ENCODE measurements around the gene DNM3. TPM values are rescaled to one million over a fixed set of nuclear protein-coding genes. Genes with fewer than 3 reads are reported as not detected.

The DNM3 gene
- total and polyA plus RNA-seq, 2 of the 8 experiments (the other 6 are each of a cell fraction or from before 2014, with no cell fraction given): 2.0 to 8.5 TPM

DNA sequence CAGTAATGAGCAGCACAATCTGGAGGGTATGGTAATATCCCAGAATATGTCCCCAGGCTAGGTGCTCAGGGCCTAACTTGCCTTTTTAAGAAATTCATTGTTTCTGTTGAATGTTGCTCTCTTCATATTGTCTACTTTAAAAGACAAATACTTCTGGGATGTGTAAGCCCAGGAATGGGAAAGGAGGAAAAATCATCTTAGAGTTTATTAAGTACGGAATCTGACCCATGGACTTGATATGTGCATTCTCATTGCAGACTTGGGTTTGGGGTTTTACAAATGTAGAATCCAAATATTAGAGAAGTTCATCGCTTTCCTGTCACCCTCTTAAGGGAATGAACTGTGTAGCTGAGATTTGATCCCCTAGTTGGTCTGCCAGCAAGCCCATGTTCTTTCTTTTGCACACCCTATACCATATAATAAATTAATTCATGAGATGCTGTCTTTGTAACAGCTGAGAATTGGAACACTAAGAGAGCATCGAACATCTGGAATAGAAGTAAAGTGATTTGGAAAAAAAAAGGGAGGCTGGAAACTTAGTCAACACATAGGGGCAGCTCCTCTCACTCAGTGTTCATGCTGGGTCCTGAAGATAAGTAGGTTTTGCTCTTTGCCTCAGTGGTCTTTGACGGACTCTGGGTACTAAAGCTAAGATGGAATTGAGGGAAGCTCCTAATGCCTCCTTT lies 343.4 kb downstream of the DNM3 start:
- H2BK12ac ChIP-seq (ENCODE audit: low read depth, low read length): no peak overlapping the region
- no peak overlapping the region; a peak in 1 of 8 replicates for H3K4me3 ChIP-seq (ENCODE audit: extremely low read depth in 1 of 4, insufficient read depth in 2 of 4, low read depth in 3 of 4, low read length in 4 of 4)
- H3K9me3 ChIP-seq (ENCODE audit: insufficient read depth in 2 of 2, low read depth in 1 of 2, low read length in 1 of 2): no peaks in the 10 kb centered on the region
- no peak overlapping the region for H3K14ac ChIP-seq (ENCODE audit: insufficient read length)
- no peaks in the 10 kb centered on the region for H4K20me1 ChIP-seq (replicated peaks in 1 of 2; ENCODE audit: control insufficient read depth in 1 of 2, insufficient read depth in 2 of 2, low read length in 2 of 2)
- H3K79me1 ChIP-seq (ENCODE audit: low read depth, low read length): no peaks in the 10 kb centered on the region
- FAIRE-seq: no peak
- POLR2A ChIA-PET (ENCODE audit: partially characterized antibody): no interaction called here
- no peak overlapping the region for H3K56ac ChIP-seq (replicated peaks; ENCODE audit: insufficient read length, low read depth, low read length)
- no peak overlapping the region for H3K4ac ChIP-seq (replicated peaks; ENCODE audit: insufficient read length, low read depth, low read length)
- no peaks in the 10 kb centered on the region for H3K27me3 ChIP-seq (replicated peaks in 1 of 4; ENCODE audit: control insufficient read depth in 3 of 4, extremely low read depth in 1 of 4, insufficient read depth in 3 of 4, low read length in 3 of 4)
- no peaks in the 10 kb centered on the region for H3K23me2 ChIP-seq (ENCODE audit: low read depth, low read length)
- no peak overlapping the region for H3K27ac ChIP-seq (ENCODE audit: low read depth, low read length)
- H4K5ac ChIP-seq (ENCODE audit: insufficient read length, low read depth, low read length): no peak overlapping the region
- no peak overlapping the region for H2BK20ac ChIP-seq (ENCODE audit: low read length)
- no peak overlapping the region for H3K9ac ChIP-seq (replicated peaks in 1 of 4; ENCODE audit: extremely low read depth in 1 of 4, low read depth in 3 of 4, low read length in 3 of 4)
- H2BK5ac ChIP-seq (ENCODE audit: low read depth, low read length): no peak overlapping the region
- CTCF ChIA-PET (ENCODE audit: partially characterized antibody): interaction anchor here (1.1 to 1.4 kb wide), 2 partner anchors 57 to 215 kb away, joined by 3 to 6 read pairs; no protein-coding TSS in a partner anchor
- peak overlapping the region; percentile 48; the same call in 1 of the 2 replicates for H2AFZ ChIP-seq (ENCODE audit: low read length)
- 0 out of 4 replicates have a peak overlapping the region, but pooled peaks of 1 of the 2 experiments have one; percentile 19 for H3K4me2 ChIP-seq (ENCODE audit: insufficient read depth in 1 of 2, low read depth in 2 of 2, low read length in 2 of 2)
- H3K23ac ChIP-seq (ENCODE audit: insufficient read length): no peak overlapping the region
- DNase-seq (ENCODE audit: low read depth in 1 of 2, low spot score in 2 of 2): no peak
- H4K8ac ChIP-seq (ENCODE audit: extremely low read depth, insufficient read depth, low read length): no peak overlapping the region
- TF ChIP-seq SP1 (IDR thresholded peaks at IDR 0.05; ENCODE audit: low read depth, low read length) (no peak), TAF7 (optimal IDR thresholded peaks at IDR 0.05; ENCODE audit: borderline replicate concordance, low read depth, low read length) (no peak), CTBP2 (IDR thresholded peaks at IDR 0.05; ENCODE audit: borderline replicate concordance, insufficient read depth, insufficient read length, low read length) (no peak)
- WGBS, 2 experiments (ENCODE audit: extremely low coverage in 1 of 2, insufficient coverage in 1 of 2, insufficient read length in 1 of 2, insufficient replicate concordance in 2 of 2, low coverage in 1 of 2, low lambda C conversion rate in 2 of 2, missing lambda C conversion rate in 1 of 2): 73% methylated on average over 4 of the region's 4 CpGs; no CpG with 5 or more reads in 1 of the 2 experiments
- H3K79me2 ChIP-seq (ENCODE audit: control insufficient read depth in 1 of 2, insufficient read depth in 2 of 2, low read length in 2 of 2): no peaks in the 10 kb centered on the region
- H4K91ac ChIP-seq (replicated peaks; ENCODE audit: insufficient read length, low read length): no peak overlapping the region
- H2AK5ac ChIP-seq (ENCODE audit: low read depth, low read length): no peak overlapping the region
- H2BK15ac ChIP-seq (ENCODE audit: low read length): no peak overlapping the region
- H3K4me1 ChIP-seq (replicated peaks in 1 of 4; ENCODE audit: control insufficient read depth in 3 of 4, insufficient read depth in 4 of 4, low read length in 3 of 4): peaks cover 0 to 4% (median 2%) of the 10 kb centered on the region in 4 experiments; a peak in 4 of 7 replicates
- H2BK120ac ChIP-seq (replicated peaks; ENCODE audit: low read depth, low read length): no peak overlapping the region
- no peak overlapping the region for H3K18ac ChIP-seq (ENCODE audit: extremely low read depth, low read length)
- H3K36me3 ChIP-seq (ENCODE audit: control insufficient read depth in 2 of 4, insufficient read depth in 4 of 4, low read length in 3 of 4): no peaks in the 10 kb centered on the region

All from H1 (cell line).